ENCODE measurements around the gene SEMA4C.

The SEMA4C gene

DNA sequence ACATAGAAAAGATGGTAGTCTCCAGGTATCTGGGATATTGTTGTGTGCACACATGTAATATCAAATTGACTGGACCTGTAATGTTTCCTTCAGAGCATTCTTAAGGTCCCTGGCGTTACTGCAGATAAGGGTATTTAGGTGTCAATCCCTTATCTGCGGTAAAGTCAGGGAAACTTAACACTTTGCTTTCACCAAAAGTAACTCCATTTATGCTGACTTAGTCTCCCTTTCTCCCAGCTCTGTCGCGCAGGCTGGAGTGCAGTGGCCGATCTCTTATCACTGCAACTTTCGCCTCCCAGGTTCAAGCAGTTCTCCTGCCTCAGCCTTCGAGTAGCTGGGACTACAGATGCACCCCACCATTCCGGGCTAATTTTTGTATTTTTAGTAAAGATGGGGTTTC lies 52.0 kb downstream of the SEMA4C start:
- DNase-seq, result no peak

DNA sequence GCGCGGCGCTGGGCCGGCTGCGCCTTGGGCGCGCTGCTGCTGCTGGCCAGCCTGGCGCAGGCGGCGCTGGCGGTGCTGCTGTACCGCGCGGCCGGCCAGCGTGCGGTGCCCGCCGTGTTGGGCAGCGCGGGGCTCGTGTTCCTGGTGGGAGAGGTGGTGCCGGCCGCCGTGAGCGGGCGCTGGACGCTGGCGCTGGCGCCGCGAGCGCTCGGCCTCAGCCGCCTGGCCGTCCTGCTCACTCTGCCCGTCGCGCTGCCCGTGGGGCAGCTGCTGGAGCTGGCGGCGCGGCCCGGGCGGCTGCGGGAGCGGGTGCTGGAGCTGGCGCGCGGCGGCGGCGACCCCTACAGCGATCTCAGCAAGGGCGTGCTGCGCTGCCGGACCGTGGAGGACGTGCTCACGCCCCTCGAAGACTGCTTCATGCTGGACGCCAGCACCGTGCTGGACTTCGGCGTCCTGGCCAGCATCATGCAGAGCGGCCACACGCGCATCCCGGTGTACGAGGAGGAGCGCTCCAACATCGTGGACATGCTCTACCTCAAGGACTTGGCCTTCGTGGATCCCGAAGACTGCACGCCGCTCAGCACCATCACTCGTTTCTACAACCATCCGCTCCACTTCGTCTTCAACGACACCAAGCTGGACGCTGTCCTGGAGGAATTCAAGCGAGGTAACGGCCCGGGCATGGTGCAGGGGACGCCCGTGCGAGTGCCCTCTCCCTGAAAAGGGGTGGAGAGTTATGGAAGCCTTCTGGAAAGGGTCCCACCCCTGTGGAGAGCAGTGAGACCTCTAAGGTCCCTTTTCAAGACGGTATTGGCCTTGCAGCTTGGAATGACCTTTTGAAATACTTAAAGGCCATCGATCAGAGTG lies 52.8 kb downstream of the SEMA4C start:
- no peak for DNase-seq

DNA sequence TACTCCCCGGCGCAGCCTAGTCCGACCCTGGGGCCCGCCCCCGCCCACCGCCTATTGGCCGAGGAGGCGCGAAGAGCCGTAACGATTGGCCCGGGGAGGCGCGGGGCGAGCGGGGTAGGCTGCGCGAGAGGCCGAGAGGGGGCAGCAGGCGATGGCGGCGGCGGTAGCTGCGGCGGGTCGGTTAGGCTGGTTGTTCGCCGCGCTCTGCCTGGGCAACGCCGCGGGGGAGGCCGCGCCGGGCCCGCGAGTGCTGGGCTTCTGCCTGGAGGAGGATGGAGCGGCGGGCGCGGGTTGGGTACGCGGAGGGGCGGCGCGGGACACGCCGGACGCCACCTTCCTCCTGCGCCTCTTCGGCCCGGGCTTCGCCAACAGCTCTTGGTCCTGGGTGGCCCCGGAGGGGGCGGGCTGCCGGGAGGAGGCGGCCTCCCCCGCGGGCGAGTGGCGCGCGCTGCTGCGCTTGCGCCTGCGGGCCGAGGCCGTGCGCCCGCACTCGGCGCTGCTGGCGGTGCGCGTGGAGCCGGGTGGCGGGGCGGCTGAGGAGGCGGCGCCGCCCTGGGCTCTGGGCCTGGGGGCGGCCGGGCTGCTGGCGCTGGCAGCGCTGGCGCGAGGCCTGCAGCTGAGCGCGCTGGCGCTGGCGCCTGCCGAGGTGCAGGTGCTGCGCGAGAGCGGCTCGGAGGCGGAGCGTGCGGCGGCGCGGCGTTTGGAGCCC lies 53.6 kb downstream of the SEMA4C start, which contains the start of gene CNNM3:
CNNM3 (plus strand) TSS at position 142 of the 709 bp plus-strand sequence; CDS start at position 152, 10 bp downstream.
- DNase-seq, result peak; percentile 93

DNA sequence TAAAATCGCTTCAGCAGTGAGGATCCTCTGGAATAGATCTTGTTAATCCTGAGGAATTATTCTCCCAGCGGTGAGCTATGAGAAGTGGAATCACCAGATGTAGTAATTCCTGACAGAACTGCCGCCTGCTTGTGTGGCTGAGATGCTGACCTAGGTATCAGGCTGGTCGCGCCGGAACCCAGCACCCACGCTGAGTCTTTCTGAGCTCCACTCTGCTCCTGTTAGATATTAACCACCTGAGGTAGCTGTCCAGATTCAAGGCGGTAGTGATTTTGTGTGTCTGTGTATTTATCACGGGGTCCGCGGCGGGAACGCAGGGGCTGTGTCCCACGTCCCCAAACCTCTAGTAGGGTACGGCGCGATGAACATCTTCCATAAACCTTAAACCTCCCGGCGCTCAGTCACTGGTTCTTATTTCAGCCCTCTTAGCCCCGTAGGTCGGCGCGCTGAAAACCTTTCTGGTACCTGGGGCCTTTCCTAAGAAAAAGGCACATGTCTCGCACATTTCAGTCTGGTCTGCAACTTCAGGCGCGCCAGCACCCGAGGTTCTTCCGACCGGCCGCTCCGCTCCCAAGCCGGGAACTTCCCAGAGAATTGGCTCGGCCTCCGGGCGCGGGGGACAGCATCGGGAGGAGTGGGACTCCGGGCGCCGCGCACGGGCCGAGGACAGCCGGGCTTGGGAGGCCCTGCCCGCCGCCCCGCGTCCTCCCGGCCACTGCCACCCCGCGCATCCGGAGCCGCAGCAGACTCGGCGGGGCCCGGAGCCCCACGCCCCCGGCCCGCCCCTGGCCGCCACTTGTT lies 54.4 kb downstream of the SEMA4C start:
- DNase-seq, result no peak

DNA sequence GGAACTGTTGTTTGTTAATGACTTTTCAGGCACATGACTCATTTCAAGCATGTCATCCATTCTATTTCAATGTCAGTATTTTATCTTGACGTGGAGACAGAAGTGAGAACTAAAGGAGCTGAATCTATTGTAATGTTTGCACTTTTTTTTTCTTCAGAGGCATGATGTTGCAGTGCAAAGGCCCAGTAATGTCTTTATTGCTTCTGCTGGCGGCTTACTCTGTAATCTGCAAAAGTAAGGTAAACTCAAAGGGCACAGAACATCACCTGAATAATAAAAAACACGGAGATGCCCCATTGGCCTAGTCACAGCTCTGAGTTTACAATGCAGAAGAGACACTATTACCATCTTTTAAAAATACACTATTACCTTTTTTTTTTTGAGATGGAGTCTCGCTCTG lies 56.2 kb downstream of the SEMA4C start:
- DNase-seq, result no peak

DNA sequence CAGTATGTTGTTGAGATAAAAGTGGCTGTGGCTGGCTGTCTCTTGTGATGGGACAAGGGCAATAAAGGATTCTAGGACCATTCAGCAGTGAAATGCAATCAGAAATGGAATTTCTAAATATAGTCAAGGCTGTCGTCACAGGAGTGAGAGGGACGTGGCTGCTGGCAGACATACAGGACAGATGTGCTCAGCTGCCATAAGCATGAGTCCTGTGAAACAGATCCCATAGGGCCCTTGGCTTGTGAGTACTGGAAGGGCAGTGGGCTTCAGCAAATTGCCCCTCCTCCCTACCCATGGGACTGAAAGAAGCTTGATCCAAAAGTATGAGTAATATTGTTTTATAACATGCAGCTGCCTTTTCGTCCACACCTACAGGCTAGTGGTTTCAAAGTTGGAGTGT lies 58.0 kb downstream of the SEMA4C start:
- no peak for DNase-seq

DNA sequence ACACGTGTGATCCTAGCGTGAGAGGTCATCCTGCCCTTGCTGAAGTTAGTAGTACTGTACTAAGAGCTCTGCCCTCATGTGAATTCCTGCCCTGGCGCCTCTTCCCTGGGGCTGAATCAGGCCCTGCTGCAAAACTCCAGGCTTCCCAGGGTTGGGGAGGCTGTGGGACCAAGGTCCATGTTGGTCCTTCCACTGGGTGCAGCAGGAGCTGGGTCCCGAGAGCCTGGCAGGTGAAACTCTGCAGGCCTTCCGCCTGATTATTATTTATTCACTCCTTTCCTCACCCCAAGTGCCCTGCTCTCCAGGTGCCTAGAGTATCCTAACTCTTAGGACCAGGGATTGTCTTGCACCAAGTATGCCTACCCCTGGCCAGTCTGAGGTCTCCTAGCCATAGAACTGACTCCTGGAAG lies 59.1 kb downstream of the SEMA4C start:
- DNase-seq, result no peak

DNA sequence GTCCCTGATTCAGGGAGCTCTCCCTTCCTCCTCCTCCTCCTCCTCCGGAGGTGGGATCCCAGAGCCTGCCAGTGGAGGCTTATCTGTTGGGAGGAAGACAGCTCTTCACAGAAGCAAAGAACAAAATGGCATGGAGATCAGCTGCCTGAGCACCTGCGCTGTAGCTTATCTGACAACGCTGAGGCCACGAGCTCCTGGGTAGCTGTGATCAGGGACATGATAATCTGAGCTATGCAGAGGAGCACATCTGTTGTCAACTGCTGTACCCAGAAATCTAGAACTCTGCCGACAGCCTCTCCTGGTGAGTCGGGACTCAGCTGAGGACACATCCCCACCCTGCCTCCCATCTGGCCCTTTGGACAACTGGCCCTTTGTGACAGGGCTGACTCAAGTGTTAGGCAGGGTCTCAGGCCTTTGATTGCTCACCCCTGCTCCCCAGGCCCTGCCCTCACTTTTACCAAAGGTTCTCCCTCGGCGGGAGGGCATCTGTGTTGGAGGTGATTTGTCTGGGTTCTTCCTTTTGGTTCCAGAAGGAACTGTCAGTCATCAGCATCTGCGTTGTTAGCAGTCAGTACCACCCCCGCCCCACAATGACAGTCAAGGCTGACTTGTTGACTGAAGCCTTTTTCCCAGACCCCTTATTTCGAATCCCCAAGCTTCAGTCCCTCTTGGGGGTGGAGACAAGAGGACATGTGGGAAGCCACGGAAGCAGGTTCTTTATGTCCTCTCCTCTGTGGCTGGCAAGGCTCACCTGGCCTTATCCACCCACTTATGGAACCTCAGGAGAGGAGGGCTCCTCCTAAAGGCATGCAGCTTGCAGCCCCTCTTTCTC lies 59.7 kb downstream of the SEMA4C start:
- no peak for DNase-seq

All from NCI-H2171 (cell line).